ENCODE measurements around the gene SHROOM4.

- TF ChIP-seq CTCF (IDR thresholded peaks at IDR 0.05) (no peak), POLR2A (IDR thresholded peaks at IDR 0.05) (no peak)
These were observed 178.1 kb downstream of the SHROOM4 start for GRCh38 chrX:50635817-50636365.

All from lower leg skin (tissue), 3 donors.